PFSK-1 (cell line): Measurements from ENCODE around the gene ST8SIA1.

Experiments
- FOXP2 ChIP-seq: optimal IDR thresholded peaks from 2 replicates; pipeline ENCODE3; 2011; ENCODE audit warnings: borderline replicate concordance, control low read depth, inconsistent platforms; ENCODE audit not compliant: insufficient read depth; ENCODE audit errors: extremely low read length, extremely low read depth
- POLR2AphosphoS5 ChIP-seq: IDR thresholded peaks from 2 replicates; pipeline ENCODE4 v1.6.1; 2012; ENCODE audit warnings: low read depth, mild to moderate bottlenecking, control low read depth, low read length, moderate library complexity
- REST ChIP-seq, 2 experiments: IDR thresholded peaks; 2 replicates each; pipeline versions ENCODE4 v1.6.1 to v1.8.0; 2011 to 2012; ENCODE audit warnings: low read depth in 2 of 2, low read length in 2 of 2, control low read depth in 1 of 2, inconsistent platforms in 1 of 2, mild to moderate bottlenecking in 1 of 2, moderate library complexity in 1 of 2; ENCODE audit not compliant: insufficient read depth in 1 of 2
- SIN3A ChIP-seq: IDR thresholded peaks from 2 replicates; pipeline ENCODE4 v1.6.1; 2012; ENCODE audit warnings: mild to moderate bottlenecking, low read length, moderate library complexity, borderline replicate concordance; ENCODE audit not compliant: insufficient read depth
- TAF1 ChIP-seq: IDR thresholded peaks from 2 replicates; pipeline ENCODE4 v1.6.1; 2012; ENCODE audit warnings: low read length, control low read depth, borderline replicate concordance; ENCODE audit not compliant: insufficient read depth

Gene ST8SIA1

DNA sequence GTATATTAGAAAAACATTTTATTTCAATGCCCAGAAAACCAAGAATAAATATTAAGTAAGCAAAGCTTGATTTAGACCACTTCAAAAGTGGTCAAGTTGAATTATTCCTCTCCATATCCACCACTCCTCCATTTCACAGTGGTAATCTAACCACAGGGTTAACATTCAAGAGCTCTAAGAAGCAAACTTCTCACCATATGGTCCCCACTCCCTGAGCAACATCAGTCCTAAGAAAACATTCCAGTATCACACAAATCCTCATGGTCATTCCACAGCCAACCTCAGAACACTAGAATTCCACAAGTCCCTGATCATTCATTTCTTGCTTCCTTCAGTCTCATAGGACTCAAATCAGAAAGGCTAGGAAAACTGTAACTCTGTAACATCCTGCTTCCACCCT is 47.9 kb downstream of the ST8SIA1 start:
- TF ChIP-seq REST (IDR thresholded peaks at IDR 0.05; ENCODE audit: insufficient read depth in 1 of 2, low read depth in 2 of 2, low read length in 2 of 2) (no peak), TAF1 (no peak), POLR2AphosphoS5 (no peak), SIN3A (no peak), FOXP2 (no peak)

GRCh38 chr12:22285846-22286245 is 48.7 kb downstream of the ST8SIA1 start:
- TF ChIP-seq TAF1: no peak
- no peak for TF ChIP-seq SIN3A
- TF ChIP-seq POLR2AphosphoS5: no peak
- no peak for TF ChIP-seq REST (IDR thresholded peaks at IDR 0.05; ENCODE audit: insufficient read depth in 1 of 2, low read depth in 2 of 2, low read length in 2 of 2)
- TF ChIP-seq FOXP2: no peak

GRCh38 chr12:22284871-22285270 is 49.6 kb downstream of the ST8SIA1 start:
- TF ChIP-seq SIN3A (no peak), REST (IDR thresholded peaks at IDR 0.05; ENCODE audit: insufficient read depth in 1 of 2, low read depth in 2 of 2, low read length in 2 of 2) (no peak), TAF1 (no peak), POLR2AphosphoS5 (no peak), FOXP2 (no peak)

- TF ChIP-seq SIN3A: no peak
- no peak for TF ChIP-seq TAF1
- no peak for TF ChIP-seq FOXP2
- TF ChIP-seq POLR2AphosphoS5: no peak
Measured at GRCh38 chr12:22283508-22283907, 51.0 kb downstream of the ST8SIA1 start.

- TF ChIP-seq FOXP2 (no peak), TAF1 (no peak), POLR2AphosphoS5 (no peak)
Measured at GRCh38 chr12:22283006-22283506, 51.5 kb downstream of the ST8SIA1 start.

DNA sequence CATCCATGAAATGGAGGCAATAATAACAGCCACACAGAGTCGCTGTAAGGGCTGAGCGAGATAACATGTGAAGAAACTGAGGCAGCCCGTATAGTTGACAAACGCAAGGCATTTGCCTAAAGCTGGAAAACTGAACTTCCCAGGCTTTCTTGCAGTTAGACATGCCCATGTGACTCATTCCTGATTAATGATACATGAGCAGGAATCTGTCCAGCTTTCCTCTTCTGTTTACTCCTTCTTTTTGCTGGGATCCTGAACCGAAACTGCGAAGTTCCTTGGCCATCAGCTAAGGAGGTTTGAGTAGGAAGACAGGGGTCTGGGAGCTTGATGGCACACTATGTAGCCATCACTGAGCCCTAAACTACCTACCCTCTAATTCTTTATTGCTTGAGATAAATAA is 52.2 kb downstream of the ST8SIA1 start:
- TF ChIP-seq REST (IDR thresholded peaks at IDR 0.05; ENCODE audit: insufficient read depth in 1 of 2, low read depth in 2 of 2, low read length in 2 of 2) (no peak), SIN3A (no peak), FOXP2 (no peak), POLR2AphosphoS5 (no peak), TAF1 (no peak)
